A549 (cell line): ENCODE data around the gene DTHD1.

ENCODE experiments used
- CBX8 ChIP-seq: fragments of 200-600 bp; sonication (generic); IDR thresholded peaks from 2 replicates; pipeline ENCODE4 v1.6.1; 2016
- CHD2 ChIP-seq: fragments of 150-350 bp; IDR thresholded peaks from 2 replicates; pipeline ENCODE4 v1.6.1; 2014; ENCODE audit warnings: low read length; ENCODE audit not compliant: partially characterized antibody
- CTCF ChIP-seq: fragments of >200 bp; sonication (Bioruptor Twin); formaldehyde crosslinking; IDR thresholded peaks from 3 replicates; pipeline ENCODE4 v1.5.1; 2016
- EP300 ChIP-seq, 2 experiments: fragments of >200 bp; sonication (Bioruptor Twin); formaldehyde crosslinking; IDR thresholded peaks; 2 replicates in 1 of 2; 3 replicates in 1 of 2; pipeline ENCODE4 v1.6.1; 2016 to 2017
- ESRRA ChIP-seq: fragments of 150-350 bp; IDR thresholded peaks from 2 replicates; pipeline ENCODE4 v1.6.1; 2014; ENCODE audit warnings: mild to moderate bottlenecking, low read length, borderline replicate concordance
- JUNB ChIP-seq: fragments of >200 bp; sonication (Bioruptor Twin); formaldehyde crosslinking; IDR thresholded peaks from 2 replicates; pipeline ENCODE4 v1.6.1; 2016
- POLR2A ChIP-seq: IDR thresholded peaks from 2 replicates; pipeline ENCODE4 v1.6.1; 2012; ENCODE audit warnings: mild to moderate bottlenecking, low read length
- RAD21 ChIP-seq, 2 experiments: fragments of >200 bp in 1 of 2; sonication (Bioruptor Twin) in 1 of 2; formaldehyde crosslinking in 1 of 2; IDR thresholded peaks in 1 of 2; conservative IDR thresholded peaks in 1 of 2; 2 replicates in 1 of 2; 3 replicates in 1 of 2; pipeline ENCODE4 v1.6.1; 2012 to 2018; ENCODE audit warnings: inconsistent platforms in 1 of 2
- RFX5 ChIP-seq: fragments of 450-650 bp; IDR thresholded peaks from 2 replicates; pipeline ENCODE4 v1.7.1; 2014; ENCODE audit warnings: antibody characterized with exemption, mild to moderate bottlenecking, moderate library complexity
- SMC3 ChIP-seq: fragments of >200 bp; sonication (Bioruptor Twin); formaldehyde crosslinking; IDR thresholded peaks from 3 replicates; pipeline ENCODE4 v1.6.1; 2018; ENCODE audit warnings: inconsistent platforms
- ZFP36 ChIP-seq: fragments of 450-650 bp; IDR thresholded peaks from 2 replicates; pipeline ENCODE4 v1.6.1; 2014; ENCODE audit warnings: borderline replicate concordance; ENCODE audit not compliant: partially characterized antibody
- TF ChIP-seq, protein P1 (sequence below): IDR thresholded peaks from 2 replicates; pipeline ENCODE4 v1.6.1; 2012

DNA sequence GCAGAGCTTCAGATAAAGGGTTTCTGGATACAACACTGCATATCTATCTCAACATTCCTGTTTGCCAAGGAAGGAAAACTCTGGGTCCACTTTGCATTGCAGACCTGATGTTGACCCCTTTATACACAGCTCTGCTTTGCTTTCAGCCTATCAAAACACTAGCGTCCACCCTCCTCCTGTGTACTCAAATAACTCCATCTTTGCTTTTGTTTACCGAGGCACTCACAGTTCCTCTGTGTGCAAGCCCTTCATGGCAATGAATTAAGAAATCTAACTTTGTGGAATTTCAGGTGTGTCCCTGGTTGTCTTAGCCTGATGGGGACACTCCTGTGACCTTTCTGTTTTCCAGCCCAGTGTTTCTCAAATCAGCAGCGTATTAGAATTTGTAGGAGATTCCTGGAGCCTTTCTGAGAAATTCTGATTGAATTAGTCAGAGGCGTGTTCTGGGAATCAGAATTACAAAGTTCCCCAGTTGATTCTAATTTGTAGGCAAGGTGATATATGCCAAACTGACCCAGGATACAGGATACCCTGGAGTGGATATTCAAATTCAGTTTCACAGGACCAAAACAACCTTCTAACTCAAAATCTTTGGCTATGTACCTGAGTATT is 68.6 kb downstream of the DTHD1 start:
- TF ChIP-seq, protein P1, sequence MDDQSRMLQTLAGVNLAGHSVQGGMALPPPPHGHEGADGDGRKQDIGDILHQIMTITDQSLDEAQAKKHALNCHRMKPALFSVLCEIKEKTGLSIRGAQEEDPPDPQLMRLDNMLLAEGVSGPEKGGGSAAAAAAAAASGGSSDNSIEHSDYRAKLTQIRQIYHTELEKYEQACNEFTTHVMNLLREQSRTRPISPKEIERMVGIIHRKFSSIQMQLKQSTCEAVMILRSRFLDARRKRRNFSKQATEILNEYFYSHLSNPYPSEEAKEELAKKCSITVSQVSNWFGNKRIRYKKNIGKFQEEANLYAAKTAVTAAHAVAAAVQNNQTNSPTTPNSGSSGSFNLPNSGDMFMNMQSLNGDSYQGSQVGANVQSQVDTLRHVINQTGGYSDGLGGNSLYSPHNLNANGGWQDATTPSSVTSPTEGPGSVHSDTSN = no peak
- no peak for TF ChIP-seq CTCF
- TF ChIP-seq SMC3 = no peak
- no peak for TF ChIP-seq POLR2A
- no peak for TF ChIP-seq RAD21 (conservative IDR thresholded peaks at IDR 0.05 in 1 of 2, IDR thresholded peaks at IDR 0.05 in 1 of 2)
- no peak for TF ChIP-seq ESRRA
- no peak for TF ChIP-seq CHD2
- TF ChIP-seq EP300 (IDR thresholded peaks at IDR 0.05) = no peak
- TF ChIP-seq ZFP36 = no peak
- no peak for TF ChIP-seq RFX5
- TF ChIP-seq JUNB = no peak
- no peak for TF ChIP-seq CBX8
